ENCODE measurements around the gene FAM3A.

Gene FAM3A

DNA sequence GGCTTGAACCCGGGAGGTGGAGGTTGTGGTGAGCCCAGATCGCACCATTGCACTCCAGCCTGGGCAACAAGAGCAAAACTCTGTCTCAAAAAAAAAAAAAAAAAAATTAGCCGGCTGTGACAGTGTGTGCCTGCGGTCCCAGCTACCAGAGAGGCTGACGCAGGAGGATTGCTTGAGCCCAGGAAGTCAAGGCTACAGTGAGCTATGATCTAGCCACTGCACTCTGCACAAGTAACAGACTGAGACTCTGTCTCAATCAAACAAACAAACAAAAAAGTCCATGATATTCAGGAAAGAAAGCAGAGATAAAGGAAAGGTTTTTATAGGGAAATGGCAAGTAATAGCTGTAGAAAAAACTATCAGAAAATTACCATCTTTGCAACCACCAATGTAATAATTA is 34.8 kb downstream of the FAM3A start:
- no peak for DNase-seq (ENCODE audit: low read depth in 2 of 2)

DNA sequence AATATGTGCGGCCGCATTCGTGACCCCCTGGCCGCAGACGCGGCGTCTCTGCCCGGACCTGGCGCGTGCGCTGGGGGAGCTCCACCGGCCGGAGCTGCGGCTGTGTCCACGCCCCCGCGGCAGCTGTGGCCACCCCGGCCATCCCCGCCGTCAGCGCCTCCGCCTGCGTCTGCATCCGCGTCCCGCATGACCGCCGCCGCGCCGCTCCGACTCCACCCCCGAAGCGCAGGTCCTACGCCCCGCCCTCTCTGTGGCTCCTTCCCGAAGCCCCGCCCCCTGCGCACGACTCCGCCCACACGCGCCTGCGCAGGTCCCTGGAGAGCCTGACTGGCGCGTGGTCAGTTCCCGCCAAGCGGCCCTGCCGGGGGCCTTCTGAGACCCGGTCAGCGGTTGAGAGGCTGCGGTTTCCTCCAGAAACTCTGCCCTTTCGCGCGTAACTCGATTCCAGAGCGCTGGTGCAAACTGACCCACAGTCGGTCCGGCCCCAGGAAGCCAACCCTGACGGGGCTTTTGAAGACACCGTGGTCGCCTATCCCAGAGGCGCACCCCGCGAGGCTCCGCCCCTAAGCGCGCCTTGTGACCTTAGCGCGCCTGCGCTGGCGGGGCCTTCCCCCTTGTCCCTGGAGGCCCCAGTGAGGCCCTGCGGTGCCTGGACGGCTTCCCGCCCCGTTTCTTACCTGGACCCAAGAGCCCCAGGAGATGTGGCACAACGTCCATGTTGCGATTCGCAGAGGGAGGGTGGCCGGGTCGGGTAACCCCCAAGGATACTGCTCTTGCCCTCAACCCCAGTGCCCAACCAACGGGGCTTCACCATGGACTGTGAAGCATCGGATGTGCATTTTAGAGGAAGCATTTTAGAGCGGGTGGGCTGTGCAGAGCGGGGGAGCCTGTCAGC is 37.1 kb downstream of the FAM3A start, which contains the start of gene LAGE3:
TSS of gene LAGE3 (minus strand) at position 554 of the 895 bp plus-strand sequence. CDS start at position 188, 366 bp downstream.
- DNase-seq (ENCODE audit: low read depth in 2 of 2) = peak; percentile 65 to 67

- no peak for DNase-seq (ENCODE audit: low read depth in 2 of 2)
Measured at GRCh38 chrX:154477891-154478477, 38.0 kb downstream of the FAM3A start.

DNA sequence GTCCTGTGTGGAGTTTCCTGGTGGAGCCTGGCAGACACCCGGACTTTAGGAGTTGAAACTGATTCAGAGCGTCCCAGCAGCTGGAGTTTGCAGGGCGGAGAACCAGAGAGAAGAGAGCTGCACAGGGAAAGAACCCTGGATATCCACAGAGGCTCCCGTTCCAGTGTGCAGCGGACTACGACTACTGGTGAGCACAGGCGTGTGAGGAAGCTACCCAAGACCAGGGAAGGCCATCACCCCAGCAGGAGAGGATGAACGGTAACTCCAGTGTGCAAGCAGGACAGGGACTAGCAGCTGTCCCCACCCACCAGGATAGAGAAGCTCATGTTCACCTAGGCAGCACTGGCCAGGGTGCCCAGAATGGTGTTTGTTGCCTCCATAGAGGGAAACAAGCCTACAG is 39.2 kb downstream of the FAM3A start:
- DNase-seq (ENCODE audit: low read depth in 2 of 2) = no peak

- no peak for DNase-seq (ENCODE audit: low read depth in 2 of 2)
Measured at GRCh38 chrX:154473683-154474082, 42.3 kb downstream of the FAM3A start.

- DNase-seq (ENCODE audit: low read depth in 2 of 2) = no peak
Measured at GRCh38 chrX:154472685-154473632, 43.1 kb downstream of the FAM3A start.

- no peak for DNase-seq (ENCODE audit: low read depth in 2 of 2)
Measured at GRCh38 chrX:154471839-154472684, 44.0 kb downstream of the FAM3A start.

DNA sequence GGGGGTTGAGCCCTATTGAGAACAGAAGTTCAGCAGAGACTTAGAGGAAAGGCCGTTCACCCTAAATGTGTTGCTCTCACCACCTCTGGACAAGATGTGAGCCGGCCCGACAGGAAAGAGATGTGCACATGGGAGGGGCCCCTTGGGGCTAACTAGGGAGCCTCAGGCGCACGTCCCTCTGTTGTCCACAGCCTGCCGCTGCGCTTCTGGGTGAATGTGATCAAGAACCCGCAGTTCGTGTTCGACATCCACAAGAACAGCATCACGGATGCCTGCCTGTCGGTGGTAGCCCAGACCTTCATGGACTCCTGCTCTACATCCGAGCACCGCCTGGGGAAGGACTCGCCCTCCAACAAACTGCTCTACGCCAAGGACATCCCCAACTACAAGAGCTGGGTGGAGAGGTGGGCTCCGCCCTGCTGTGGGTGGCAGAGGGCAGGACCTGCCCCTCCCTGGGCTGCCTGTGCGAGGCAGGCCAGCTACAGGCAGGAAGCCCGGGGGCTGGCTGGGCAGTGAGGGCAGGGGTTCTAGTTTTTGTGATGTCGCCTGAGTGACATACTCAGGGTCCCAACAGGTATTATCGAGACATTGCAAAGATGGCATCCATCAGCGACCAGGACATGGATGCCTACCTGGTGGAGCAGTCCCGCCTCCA is 45.0 kb downstream of the FAM3A start:
- no peak for DNase-seq (ENCODE audit: low read depth in 2 of 2)

DNA sequence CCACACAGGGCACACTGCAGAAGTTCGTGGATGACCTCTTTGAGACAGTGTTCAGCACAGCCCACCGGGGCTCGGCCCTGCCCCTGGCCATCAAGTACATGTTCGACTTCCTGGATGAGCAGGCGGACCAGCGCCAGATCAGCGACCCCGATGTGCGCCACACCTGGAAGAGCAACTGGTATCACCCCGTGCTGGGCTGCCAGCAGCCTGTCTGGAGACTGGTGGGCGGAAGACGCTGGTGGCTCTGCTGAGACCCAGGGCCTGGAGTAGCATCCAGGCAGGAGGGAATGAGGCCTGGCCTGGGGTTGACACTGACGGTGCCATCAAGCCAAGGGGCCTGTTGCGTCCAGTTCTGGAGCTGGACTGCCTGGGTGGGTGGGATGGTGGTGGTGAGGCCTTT is 45.6 kb downstream of the FAM3A start:
- DNase-seq (ENCODE audit: low read depth in 2 of 2) = no peak

- no peak for DNase-seq (ENCODE audit: low read depth in 2 of 2)
Measured at GRCh38 chrX:154469880-154470279, 46.2 kb downstream of the FAM3A start.

GRCh38 chrX:154469114-154469513 is 46.9 kb downstream of the FAM3A start:
- DNase-seq (ENCODE audit: low read depth in 2 of 2) = no peak

DNA sequence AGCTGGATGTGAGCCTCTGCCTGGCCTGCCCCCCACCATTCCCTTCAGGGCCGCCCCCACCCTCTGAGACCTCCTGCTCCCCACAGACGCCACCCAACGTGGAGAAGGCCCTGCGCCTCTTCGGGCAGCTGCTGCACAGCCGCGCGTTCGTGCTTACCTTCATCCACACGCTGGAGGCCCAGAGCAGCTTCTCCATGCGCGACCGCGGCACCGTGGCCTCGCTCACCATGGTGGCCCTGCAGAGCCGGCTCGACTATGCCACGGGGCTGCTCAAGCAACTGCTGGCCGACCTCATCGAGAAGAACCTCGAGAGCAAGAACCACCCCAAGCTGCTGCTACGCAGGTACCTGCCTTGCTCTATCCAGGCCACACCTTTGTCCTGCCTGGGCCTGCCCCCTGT is 47.8 kb downstream of the FAM3A start:
- no peak for DNase-seq (ENCODE audit: low read depth in 2 of 2)

- DNase-seq (ENCODE audit: low read depth in 2 of 2) = no peak
Measured at GRCh38 chrX:154467556-154467955, 48.5 kb downstream of the FAM3A start.

DNA sequence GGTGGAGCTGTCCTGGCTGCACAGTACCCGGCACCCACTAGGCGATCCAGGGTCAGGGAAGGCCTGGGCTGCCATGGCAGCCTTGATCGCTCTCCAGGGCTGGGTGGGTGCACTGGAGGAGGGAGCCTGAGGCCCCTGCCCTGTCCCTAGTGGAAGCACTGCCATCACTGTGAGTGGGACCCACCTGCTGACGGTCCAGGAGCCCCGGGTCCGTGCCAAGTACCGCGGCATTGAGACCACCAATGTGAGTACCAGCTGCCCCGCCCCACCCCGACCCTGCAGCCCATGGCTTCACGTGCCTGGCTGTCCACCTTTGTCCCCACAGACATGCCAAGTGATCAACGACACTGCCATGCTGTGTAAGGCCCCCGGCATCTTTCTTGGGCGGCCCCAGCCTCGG is 49.1 kb downstream of the FAM3A start:
- no peak for DNase-seq (ENCODE audit: low read depth in 2 of 2)

DNA sequence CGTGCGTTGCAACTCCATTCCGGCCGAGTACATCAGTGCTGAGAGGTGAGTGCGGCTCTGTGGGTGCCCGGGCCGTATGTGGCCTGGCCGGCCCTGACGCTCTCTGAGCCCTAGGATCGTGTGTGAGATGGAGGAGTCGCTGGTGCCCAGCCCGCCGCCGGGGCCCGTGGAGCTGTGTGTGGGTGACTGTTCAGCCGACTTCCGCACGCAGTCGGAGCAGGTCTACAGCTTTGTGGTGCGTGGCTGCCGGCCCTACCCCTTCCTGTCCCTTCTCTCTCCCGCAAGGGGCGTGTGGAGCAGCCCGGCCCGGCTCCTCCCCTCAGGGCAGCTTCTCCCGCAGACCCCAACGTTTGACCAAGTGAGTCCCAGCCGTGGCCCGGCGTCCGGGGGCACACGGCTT is 50.0 kb downstream of the FAM3A start:
- DNase-seq (ENCODE audit: low read depth in 2 of 2) = no peak

GRCh38 chrX:154465601-154466000 is 50.4 kb downstream of the FAM3A start:
- DNase-seq (ENCODE audit: low read depth in 2 of 2) = no peak

- no peak for DNase-seq (ENCODE audit: low read depth in 2 of 2)
Measured at GRCh38 chrX:154464806-154465365, 51.1 kb downstream of the FAM3A start.

GRCh38 chrX:154463611-154464220 is 52.3 kb downstream of the FAM3A start:
- no peak for DNase-seq (ENCODE audit: low read depth in 2 of 2)

DNA sequence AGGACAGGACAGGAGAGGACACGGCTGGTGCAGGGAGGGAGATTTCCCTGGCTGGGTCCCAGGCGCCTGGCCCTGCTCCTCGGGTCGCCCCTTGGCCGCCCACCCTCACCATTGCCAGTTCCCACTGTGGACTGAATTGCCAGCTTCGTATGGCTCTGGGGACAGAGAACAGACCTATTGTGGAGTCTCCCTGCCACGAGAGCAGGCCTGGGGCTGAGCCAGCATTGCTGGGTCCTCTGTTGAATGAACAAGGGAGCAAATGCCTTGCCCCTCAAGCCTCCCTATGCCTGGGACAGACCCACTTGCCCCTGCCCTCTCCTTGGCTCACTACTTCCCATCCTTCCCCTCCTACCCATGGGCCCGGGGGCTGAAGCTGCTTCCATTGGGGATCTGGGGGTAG is 53.6 kb downstream of the FAM3A start:
- no peak for DNase-seq (ENCODE audit: low read depth in 2 of 2)

DNA sequence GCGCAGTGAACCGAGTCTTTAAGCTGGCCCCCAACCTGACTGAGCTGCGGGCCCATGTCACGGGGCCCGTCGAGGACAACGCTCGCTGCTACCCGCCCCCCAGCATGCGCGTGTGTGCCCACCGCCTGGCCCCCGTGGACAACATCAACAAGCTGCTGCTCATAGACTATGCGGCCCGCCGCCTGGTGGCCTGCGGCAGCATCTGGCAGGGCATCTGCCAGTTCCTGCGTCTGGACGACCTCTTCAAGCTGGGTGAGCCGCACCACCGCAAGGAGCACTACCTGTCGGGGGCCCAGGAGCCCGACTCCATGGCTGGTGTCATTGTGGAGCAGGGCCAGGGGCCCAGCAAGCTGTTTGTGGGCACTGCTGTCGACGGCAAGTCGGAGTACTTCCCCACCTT is 55.7 kb downstream of the FAM3A start:
- no peak for DNase-seq (ENCODE audit: low read depth in 2 of 2)

Measured in fibroblast of skin of left quadriceps (primary cell).